Left lung (tissue), 10 donors: ENCODE measurements around the gene ENTPD8. TPM values are rescaled to one million over a fixed set of nuclear protein-coding genes. Genes with fewer than 3 reads are reported as not detected.

Experiments
- ATAC-seq: fragments of 200-7000 bp; cut with Tn5 transposase; one replicate; pipeline ENCODE4 v1.9.1; 2020; ENCODE audit warnings: moderate library complexity
- DNase-seq, 4 donors: peaks; one replicate each; pipeline ENCODE4 v3.0.0-alpha.2; 2013 to 2020
- H3K27ac ChIP-seq, 2 donors: fragments of 200-600 bp; sonication (generic) in 1 of 2; one replicate each; pipeline versions ENCODE4 v1.5.0 to v1.8.0; 2020 to 2021
- H3K27me3 ChIP-seq, 2 donors: fragments of 200-600 bp; sonication (generic) in 1 of 2; one replicate each; pipeline versions ENCODE4 v1.5.0 to v1.8.0; 2020 to 2021
- H3K36me3 ChIP-seq, 2 donors: fragments of 200-600 bp; sonication (generic) in 1 of 2; one replicate each; pipeline versions ENCODE4 v1.5.0 to v1.8.0; 2020 to 2021
- H3K4me1 ChIP-seq, 2 donors: fragments of 200-600 bp; one replicate each; pipeline ENCODE4 v1.8.0; 2021
- H3K4me3 ChIP-seq, 2 donors: fragments of 200-600 bp; sonication (generic) in 1 of 2; one replicate each; pipeline versions ENCODE4 v1.5.0 to v1.8.0; 2020 to 2021; ENCODE audit warnings: mild to moderate bottlenecking in 1 of 2
- H3K9me3 ChIP-seq, 2 donors: fragments of 200-600 bp; sonication (generic) in 1 of 2; one replicate each; pipeline versions ENCODE4 v1.5.0 to v1.8.0; 2020 to 2021
- CTCF ChIP-seq, 2 donors: fragments of 200-600 bp; sonication (generic) in 1 of 2; IDR thresholded peaks; one replicate each; pipeline versions ENCODE4 v1.5.0 to v1.8.0; 2021; ENCODE audit warnings: antibody characterized with exemption in 2 of 2
- intact Hi-C, 2 donors: fragments of 100-400 bp; cut with DNase I; formaldehyde crosslinking; loops; one replicate each; pipeline versions ENCODE4 v1.11.2 to v1.14.2; 2022
- polyA plus RNA-seq, 6 donors: library from polyadenylated mRNA; unstranded; fragments of 120-200 nt; gene quantifications; one replicate each; pipeline ENCODE4 v1.2.1, GENCODE V29; 2013; ENCODE audit not compliant: insufficient read length in 6 of 6
- total RNA-seq, 2 donors: library from RNA; stranded (reverse); fragmentation: NEBNext Ultra II Directional; extraction: Animal tissue kit (Norgen Biotek cat#: 25700); gene quantifications; one replicate each; pipeline ENCODE4 v1.2.1, GENCODE V29; 2021
- donor health status: DM: no; HTN: yes; CAD: no.
- donor health status: DM: no; HTN: no; CAD: no.

Gene ENTPD8
- total and polyA plus RNA-seq, 8 donors = 0.15 to 0.68 (median 0.40) TPM; not detected in 1

- Histone ChIP-seq H3K4me1 (peaks cover 0 to under 1% of the 10 kb centered on the region in 2 donors), H3K4me3 (no peak overlapping the region), H3K36me3 (peaks cover 0 to 6% of the 10 kb centered on the region in 2 donors), H3K27ac (no peak overlapping the region), H3K9me3 (no peaks in the 10 kb centered on the region), H3K27me3 (no peaks in the 10 kb centered on the region)
- ATAC-seq (no peak), DNase-seq (no peak)
- TF ChIP-seq CTCF (IDR thresholded peaks at IDR 0.05) = no peak
- intact Hi-C loops = no loop called here
Observed at GRCh38 chr9:137396634-137397367, 44.4 kb downstream of the ENTPD8 start.

- H3K27me3 ChIP-seq = no peaks in the 10 kb centered on the region
- DNase-seq (no peak), ATAC-seq (no peak)
- intact Hi-C loops = no loop called here
- H3K9me3 ChIP-seq = no peaks in the 10 kb centered on the region
- TF ChIP-seq CTCF (IDR thresholded peaks at IDR 0.05) = no peak
- H3K4me3 ChIP-seq = no peak overlapping the region
- H3K27ac ChIP-seq = no peak overlapping the region
- H3K4me1 ChIP-seq = peaks cover 0 to 3% of the 10 kb centered on the region in 2 donors
- peaks cover 0 to 6% of the 10 kb centered on the region in 2 donors for H3K36me3 ChIP-seq
Observed at GRCh38 chr9:137396227-137396626, 44.9 kb downstream of the ENTPD8 start.

- H3K27me3 ChIP-seq = no peaks in the 10 kb centered on the region
- no peak overlapping the region for H3K27ac ChIP-seq
- H3K4me3 ChIP-seq = no peak overlapping the region
- no peak for ATAC-seq
- H3K4me1 ChIP-seq = peaks cover 0 to 3% of the 10 kb centered on the region in 2 donors
- no peak for DNase-seq
- intact Hi-C loops = no loop called here
- TF ChIP-seq CTCF (IDR thresholded peaks at IDR 0.05) = no peak
- peaks cover 0 to 6% of the 10 kb centered on the region in 2 donors for H3K36me3 ChIP-seq
- H3K9me3 ChIP-seq = no peaks in the 10 kb centered on the region
Observed at GRCh38 chr9:137395666-137396010, 45.5 kb downstream of the ENTPD8 start.

- TF ChIP-seq CTCF (IDR thresholded peaks at IDR 0.05) = no peak
- peak in 1 of 4 donors; percentile 66 for DNase-seq
- Histone ChIP-seq H3K27me3 (no peaks in the 10 kb centered on the region), H3K4me1 (peaks cover 0 to 3% of the 10 kb centered on the region in 2 donors), H3K36me3 (peaks cover 0 to 6% of the 10 kb centered on the region in 2 donors), H3K4me3 (no peak overlapping the region), H3K27ac (no peak overlapping the region), H3K9me3 (no peaks in the 10 kb centered on the region)
- ATAC-seq = no peak
- intact Hi-C loops = no loop called here
Observed at GRCh38 chr9:137394866-137395665, 46.1 kb downstream of the ENTPD8 start.
